GM21447 (cell line): ENCODE results near the gene FAM237B.

ENCODE experiments used
- ATAC-seq: cut with Tn5 transposase; IDR thresholded peaks from one replicate; pipeline ENCODE4 v1.9.1; 2021; ENCODE audit not compliant: unreplicated experiment

Gene FAM237B

GRCh38 chr7:90298145-90299038 is 22.7 kb downstream of the FAM237B start:
- ATAC-seq = peak; percentile 89

DNA sequence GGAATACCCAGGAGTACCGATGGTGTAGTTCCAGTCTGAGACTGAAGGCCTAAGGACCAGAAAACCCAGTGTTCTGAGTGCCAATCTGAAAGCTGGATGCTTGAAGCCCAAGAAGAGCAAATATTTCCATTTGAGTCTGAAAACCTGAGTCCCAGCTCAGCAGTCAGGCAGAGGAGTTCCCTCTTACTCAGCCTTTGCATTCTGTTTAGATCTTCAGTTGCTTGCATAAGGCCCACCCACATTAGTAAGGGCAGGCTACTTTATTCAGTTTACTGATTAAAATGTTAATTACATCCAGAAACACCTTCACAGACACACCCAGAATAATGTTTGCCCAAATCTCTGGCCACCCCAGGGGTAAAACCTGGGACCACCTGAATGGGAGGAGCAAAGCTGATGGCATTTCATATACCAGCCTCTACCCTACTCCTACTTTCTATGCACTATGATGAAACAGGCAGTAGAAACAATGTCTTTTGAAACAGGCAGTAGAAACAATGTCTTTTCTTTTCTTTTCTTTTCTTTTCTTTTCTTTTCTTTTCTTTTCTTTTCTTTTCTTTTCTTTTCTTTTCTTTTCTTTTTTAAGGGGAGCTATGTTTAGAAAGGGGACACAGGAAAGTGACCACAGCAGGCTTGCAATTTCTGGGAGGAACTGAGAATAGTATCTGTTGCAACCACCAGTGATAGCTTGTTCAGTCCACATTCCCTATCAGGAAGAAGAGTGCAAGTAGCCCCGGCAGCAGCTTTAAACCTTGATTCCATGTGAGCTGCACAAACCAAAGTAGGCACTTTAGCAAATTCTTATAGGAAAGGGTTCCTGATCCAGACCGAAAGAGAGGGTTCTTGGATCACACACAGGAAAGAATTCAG is 30.6 kb downstream of the FAM237B start:
- no peak for ATAC-seq

GRCh38 chr7:90288154-90288553 is 33.0 kb downstream of the FAM237B start:
- ATAC-seq = no peak

DNA sequence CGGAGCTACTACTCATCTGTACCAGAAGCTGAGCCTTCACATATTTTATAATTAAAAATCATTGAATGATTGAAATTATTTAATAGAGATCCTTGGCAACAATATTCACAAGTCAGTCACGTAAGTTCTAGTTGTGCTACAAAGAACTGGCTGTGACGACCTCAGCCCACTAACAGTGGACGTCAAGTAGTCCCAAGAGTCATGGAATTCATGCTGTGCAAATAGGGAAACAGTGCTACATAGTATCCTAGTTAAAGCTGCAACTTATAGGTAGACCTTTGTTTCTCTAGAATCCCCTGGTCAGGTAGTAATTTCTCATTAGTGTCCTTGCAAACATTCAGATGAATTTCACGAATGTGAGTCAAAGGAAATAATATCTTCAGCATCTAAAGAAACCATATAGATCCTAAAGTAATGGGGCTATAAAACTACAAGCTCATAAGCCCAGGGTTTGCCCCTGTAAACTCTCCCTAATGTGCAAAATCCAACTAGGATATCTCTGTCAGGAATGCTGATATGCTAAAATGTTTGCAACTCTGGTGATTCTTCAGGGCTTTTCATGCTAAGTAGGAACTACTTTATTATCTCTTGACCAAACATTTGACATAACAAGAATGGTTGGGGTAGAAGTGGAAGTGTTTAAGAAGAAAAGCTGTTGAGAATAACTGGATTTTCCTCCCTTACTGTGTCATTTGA is 44.9 kb downstream of the FAM237B start:
- ATAC-seq = no peak

DNA sequence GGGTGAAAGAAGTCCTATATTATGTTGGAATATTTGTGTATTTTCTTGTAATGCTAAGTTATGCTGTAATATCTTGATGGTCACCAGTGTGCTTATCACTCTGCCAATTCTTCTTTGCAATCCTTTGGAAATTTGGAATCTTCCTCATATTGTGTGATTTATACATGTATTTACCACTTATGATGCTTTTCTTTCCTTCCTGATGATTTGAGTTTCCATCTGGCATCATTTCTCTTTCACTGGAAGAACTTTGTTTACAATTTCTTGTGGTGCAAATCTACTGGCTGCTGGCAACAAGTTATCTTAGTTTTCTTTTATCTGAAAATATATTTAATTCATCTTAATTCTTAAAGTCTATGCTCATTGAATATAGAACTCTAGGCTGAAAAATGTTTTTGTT is 46.9 kb downstream of the FAM237B start:
- no peak for ATAC-seq

- no peak for ATAC-seq
Observed at GRCh38 chr7:90272242-90272641, 48.9 kb downstream of the FAM237B start.

DNA sequence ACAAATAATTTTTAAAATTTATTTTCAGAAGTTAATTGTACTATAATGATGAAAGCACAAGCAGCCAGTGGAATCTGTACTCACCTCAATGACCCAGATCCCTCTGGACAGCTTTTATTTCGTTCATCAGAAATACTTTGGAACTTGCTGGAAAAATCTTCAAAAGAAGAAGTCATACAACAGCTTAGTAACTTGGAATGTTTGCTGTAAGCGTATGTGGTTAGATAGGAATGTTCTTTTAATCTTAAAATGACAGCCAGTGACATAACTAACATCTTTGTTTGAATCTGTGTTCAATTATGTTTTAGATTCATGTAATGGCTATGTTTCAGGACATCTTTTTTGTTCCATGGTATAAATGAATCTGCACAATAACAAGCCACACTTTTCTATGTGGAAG is 49.4 kb downstream of the FAM237B start:
- no peak for ATAC-seq

DNA sequence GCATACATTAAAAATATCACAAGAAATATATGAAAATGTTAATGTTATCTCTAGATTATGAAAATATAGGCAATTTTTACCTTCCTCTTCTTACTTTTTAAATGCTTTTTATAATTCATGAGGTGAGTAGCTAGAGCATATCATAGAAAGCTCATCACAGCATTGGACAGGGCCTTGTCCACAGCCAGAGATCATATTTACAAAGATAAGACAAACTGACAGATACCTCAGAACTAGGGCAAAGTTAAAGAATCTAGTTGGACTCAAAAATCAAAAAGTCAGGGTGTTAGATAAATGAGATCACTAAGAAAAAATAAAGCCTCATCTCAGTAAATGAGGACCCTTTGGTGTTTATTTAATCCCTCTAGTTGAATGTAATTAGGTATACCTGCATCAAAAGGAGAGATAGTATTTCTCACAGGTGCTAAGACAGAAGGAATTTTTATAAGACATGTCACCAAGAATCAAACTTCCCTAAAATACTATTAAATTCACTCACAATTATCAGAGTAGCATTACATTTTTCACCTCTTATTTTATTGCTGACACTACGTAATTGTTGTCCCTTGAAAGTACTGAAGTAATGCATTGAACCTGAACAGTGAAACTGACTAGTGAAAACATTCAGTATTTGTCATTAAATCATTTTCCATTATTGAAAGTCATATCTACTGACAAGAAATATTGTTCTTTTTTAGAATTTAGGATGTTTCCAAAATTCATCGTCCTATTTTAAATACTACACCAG is 50.5 kb downstream of the FAM237B start:
- no peak for ATAC-seq

DNA sequence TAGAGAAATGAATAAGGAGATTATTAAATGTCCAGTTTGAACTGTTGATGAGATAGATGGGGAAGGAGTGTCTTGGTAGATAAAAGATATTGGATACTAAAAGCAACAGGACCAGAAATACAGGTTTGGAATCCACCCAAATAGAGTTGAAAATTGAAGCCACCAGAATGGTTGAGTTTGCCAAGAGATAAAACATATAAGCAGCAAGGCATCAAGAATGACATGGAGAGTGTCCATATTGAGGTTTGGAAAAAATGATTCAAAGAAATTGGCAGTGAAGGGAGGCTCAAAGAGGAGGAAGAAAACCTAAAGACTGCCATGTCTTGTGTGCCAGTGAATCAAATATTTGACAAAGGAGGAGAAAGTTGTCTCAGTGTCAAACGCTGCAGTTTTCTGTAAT is 51.9 kb downstream of the FAM237B start:
- no peak for ATAC-seq

- no peak for ATAC-seq
Observed at GRCh38 chr7:90267263-90267858, 53.7 kb downstream of the FAM237B start.

- ATAC-seq = no peak
Observed at GRCh38 chr7:90266808-90267207, 54.3 kb downstream of the FAM237B start.
